ENCODE results near the gene LEMD1.

LEMD1 gene

DNA sequence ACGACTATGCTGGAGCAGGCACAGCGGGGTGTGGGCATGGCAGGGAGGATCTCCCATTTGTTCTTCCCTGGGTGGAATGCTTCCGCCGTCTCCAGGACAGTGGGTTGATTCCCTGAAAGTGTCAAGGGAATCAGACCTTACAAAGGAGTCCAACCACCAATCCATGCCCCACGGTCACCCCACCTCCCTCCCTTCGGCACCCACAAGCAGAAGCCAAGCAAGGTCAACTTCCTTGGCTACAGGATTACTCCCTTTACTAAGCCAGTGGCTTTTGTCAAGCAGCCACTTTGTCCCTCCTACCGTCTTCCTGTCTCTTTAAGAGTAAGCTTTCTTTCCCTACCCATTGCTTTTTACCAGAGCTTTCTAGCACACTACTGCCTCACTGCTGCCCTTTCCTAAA is 84.4 kb downstream of the LEMD1 start:
- Mint-ChIP-seq H3K27me3 (ENCODE audit: low read depth) (peaks cover 37% of the 10 kb centered on the region), H3K4me3 (no peak overlapping the region), H3K36me3 (ENCODE audit: low read depth) (no peaks in the 10 kb centered on the region), H3K9me3 (no peaks in the 10 kb centered on the region), H3K27ac (no peak overlapping the region), H3K4me1 (no peaks in the 10 kb centered on the region)
- no peak for TF ChIP-seq CTCF (IDR thresholded peaks at IDR 0.05; ENCODE audit: unreplicated experiment in 3 of 3)

DNA sequence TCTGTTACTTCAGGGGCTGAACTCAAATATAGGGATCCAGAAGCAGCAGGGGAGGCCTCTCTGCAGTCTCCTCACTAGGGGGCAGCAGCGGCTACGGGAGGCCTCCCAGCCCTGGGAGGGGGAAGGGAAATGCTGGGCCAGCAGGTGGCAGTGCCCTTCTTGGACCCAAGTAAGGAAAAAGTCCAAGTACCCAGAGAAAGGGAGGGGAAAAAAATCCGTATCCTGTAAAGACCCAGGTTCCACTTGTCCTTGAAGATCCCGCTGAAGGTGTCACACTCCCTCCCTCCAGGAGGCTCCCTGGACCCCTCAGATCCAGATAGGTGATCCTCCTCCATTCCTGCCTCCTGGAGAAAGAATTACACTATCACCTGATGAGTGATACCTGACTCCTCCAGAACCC is 86.2 kb downstream of the LEMD1 start:
- Mint-ChIP-seq H3K36me3 (ENCODE audit: low read depth) (no peaks in the 10 kb centered on the region), H3K4me1 (peaks cover 8% of the 10 kb centered on the region), H3K4me3 (no peak overlapping the region), H3K27ac (no peak overlapping the region), H3K27me3 (ENCODE audit: low read depth) (peaks cover 22% of the 10 kb centered on the region), H3K9me3 (no peaks in the 10 kb centered on the region)
- TF ChIP-seq CTCF (IDR thresholded peaks at IDR 0.05; ENCODE audit: unreplicated experiment in 3 of 3), result peak; percentile 94 to 96 (median 94)

- H3K36me3 Mint-ChIP-seq (ENCODE audit: low read depth), result no peaks in the 10 kb centered on the region
- no peak overlapping the region for H3K4me3 Mint-ChIP-seq
- no peaks in the 10 kb centered on the region for H3K9me3 Mint-ChIP-seq
- TF ChIP-seq CTCF (IDR thresholded peaks at IDR 0.05; ENCODE audit: unreplicated experiment in 3 of 3), result no peak
- no peak overlapping the region for H3K27ac Mint-ChIP-seq
- H3K4me1 Mint-ChIP-seq, result peaks cover 20% of the 10 kb centered on the region
- peaks cover 10% of the 10 kb centered on the region for H3K27me3 Mint-ChIP-seq (ENCODE audit: low read depth)
These were observed 89.7 kb downstream of the LEMD1 start for GRCh38 chr1:205332015-205332791.

All from nephron (organoid).